Heart left ventricle (tissue), 13 donors: ENCODE measurements around the gene TARDBP.

Source experiments
- POLR2A ChIP-seq, 2 donors: fragments of 450-650 bp; IDR thresholded peaks; one replicate each; pipeline ENCODE4 v1.6.1; 2017; ENCODE audit warnings: antibody characterized with exemption in 2 of 2, mild to moderate bottlenecking in 2 of 2, moderate library complexity in 2 of 2
- TF ChIP-seq, protein P1 (sequence below), 12 donors: fragments of 200-600 bp; sonication (generic) in 4 of 12; IDR thresholded peaks; one replicate each; pipeline versions ENCODE4 v1.5.0 to v1.8.0; 2018 to 2022; ENCODE audit warnings: antibody characterized with exemption in 12 of 12, mild to moderate bottlenecking in 5 of 12
- donor health status: ischemic (EF 13 %, LVEDD 7.1; RV severe dilation, severe dysfunction).
- donor health status: DM: no; HTN: yes; CAD: no.
- donor health status: DM: no; HTN: no; CAD: no.
- donor health status: ischemic (EF 25% LVEDD 6.9; RV normal size, moderate dysfunction).
- donor health status: ischemic (EF 25% LVEDD 5.7; RV mildly dilated, moderate dysfunction).
- donor health status: ischemic (EF 35%, LVEDD 5.7; RV mildly dilated, moderate dysfunction).
- donor health status: nonischemic (EF 11% LVEDD 7.7; RV severe dilation, severe dysfunction).
- donor health status: DM: yes; HTN: yes; CAD: no.
- donor health status: PGD.
- donor health status: ischemic (EF 29% LVEDD 5.4; RV normal size, mild dysfunction).
- donor health status: nonischemic (EF 23%, LVEDD 6.1; RV moderate dilation, normal function).

DNA sequence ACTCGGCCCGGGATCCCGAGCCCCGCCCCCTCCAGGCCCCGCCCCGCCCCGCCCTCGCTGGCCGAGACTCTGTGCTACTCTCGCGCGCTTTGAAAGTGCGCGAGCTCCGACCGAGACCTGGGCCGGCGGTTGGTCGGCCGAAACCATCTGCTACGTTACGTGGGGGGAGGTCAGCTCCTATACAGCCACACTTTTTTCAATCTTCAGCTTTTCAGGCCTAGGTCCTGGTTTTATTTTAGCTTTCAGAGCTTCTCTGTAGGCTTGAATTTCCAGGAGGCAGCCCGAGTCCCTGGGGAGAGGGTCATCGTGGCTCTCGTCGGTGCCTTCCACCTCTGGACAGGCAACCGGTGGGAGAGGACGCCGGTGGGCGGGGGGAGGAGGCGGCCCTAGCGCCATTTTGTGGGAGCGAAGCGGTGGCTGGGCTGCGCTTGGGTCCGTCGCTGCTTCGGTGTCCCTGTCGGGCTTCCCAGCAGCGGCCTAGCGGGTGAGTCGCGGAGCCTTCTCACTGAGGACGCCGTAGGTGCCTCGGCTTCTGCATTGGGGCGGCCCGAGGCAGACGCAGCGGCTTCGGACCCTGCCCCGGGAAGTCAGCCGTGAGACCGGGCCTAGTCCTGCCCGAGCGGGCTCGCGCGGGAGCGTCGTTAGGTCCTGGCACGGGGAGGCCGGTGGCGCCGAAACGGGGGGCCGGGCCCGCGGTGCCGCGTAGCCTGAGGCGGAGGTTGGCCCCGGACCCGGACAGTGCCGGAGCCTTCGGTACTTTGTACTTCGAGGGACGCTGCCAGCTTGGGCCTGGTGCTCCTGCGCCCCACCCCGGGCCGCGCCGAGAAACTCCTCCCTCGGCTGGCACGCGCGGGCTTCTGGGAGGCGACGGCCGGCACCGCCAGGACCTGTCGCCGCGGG is at the start of gene TARDBP:
- TF ChIP-seq, protein P1, sequence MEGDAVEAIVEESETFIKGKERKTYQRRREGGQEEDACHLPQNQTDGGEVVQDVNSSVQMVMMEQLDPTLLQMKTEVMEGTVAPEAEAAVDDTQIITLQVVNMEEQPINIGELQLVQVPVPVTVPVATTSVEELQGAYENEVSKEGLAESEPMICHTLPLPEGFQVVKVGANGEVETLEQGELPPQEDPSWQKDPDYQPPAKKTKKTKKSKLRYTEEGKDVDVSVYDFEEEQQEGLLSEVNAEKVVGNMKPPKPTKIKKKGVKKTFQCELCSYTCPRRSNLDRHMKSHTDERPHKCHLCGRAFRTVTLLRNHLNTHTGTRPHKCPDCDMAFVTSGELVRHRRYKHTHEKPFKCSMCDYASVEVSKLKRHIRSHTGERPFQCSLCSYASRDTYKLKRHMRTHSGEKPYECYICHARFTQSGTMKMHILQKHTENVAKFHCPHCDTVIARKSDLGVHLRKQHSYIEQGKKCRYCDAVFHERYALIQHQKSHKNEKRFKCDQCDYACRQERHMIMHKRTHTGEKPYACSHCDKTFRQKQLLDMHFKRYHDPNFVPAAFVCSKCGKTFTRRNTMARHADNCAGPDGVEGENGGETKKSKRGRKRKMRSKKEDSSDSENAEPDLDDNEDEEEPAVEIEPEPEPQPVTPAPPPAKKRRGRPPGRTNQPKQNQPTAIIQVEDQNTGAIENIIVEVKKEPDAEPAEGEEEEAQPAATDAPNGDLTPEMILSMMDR (IDR thresholded peaks at IDR 0.05), result no peak
- TF ChIP-seq POLR2A (IDR thresholded peaks at IDR 0.05), result peak; percentile 64 to 90
